Smooth muscle cell (in vitro differentiated cells): ENCODE results near the gene SCYL2. TPM values are rescaled to one million over a fixed set of nuclear protein-coding genes. Genes with fewer than 3 reads are reported as not detected.
A peak's percentile ranks its signal among the peaks of the same experiment; 100 is the strongest.
"Not testable (repeated sequence)": the region's sequence is repeated elsewhere in the genome, so short reads cannot be mapped to it uniquely, and the experiment has no call there.

Source experiments
- DNase-seq: peaks from one replicate; lab custom pipeline; 2025; ENCODE audit not compliant: unreplicated experiment; lab: John Stamatoyannopoulos, UW
- H2AFZ ChIP-seq: fragments of 200-600 bp; sonication (generic); 2 replicates; pipeline ENCODE4 v1.6.0; 2016; ENCODE audit warnings: antibody characterized with exemption, low read depth, mild to moderate bottlenecking
- H3F3A ChIP-seq: fragments of 200-600 bp; sonication (generic); 2 replicates; pipeline ENCODE4 v1.6.0; 2017; ENCODE audit warnings: antibody characterized with exemption, low read depth
- H3K27ac ChIP-seq: fragments of 200-600 bp; sonication (generic); 2 replicates; pipeline ENCODE4 v1.5.1; 2016; ENCODE audit warnings: low read depth, mild to moderate bottlenecking
- H3K27me3 ChIP-seq: fragments of 200-600 bp; sonication (generic); 2 replicates; pipeline ENCODE4 v1.6.1; 2016; ENCODE audit warnings: low read depth, mild to moderate bottlenecking
- H3K36me3 ChIP-seq: fragments of 200-600 bp; sonication (generic); 2 replicates; pipeline ENCODE4 v1.5.1; 2016; ENCODE audit warnings: low read depth
- H3K4me1 ChIP-seq: fragments of 200-600 bp; sonication (generic); 2 replicates; pipeline ENCODE4 v1.5.1; 2016; ENCODE audit warnings: low read depth
- H3K4me2 ChIP-seq: fragments of 200-600 bp; sonication (generic); 2 replicates; pipeline ENCODE4 v1.6.0; 2016; ENCODE audit warnings: mild to moderate bottlenecking
- H3K4me3 ChIP-seq: fragments of 200-600 bp; sonication (generic); 2 replicates; pipeline ENCODE4 v1.5.1; 2016; ENCODE audit warnings: mild to moderate bottlenecking
- H3K79me2 ChIP-seq: fragments of 200-600 bp; sonication (generic); 2 replicates; pipeline ENCODE4 v1.6.0; 2016; ENCODE audit warnings: low read depth, mild to moderate bottlenecking
- H3K9ac ChIP-seq: fragments of 200-600 bp; sonication (generic); 2 replicates; pipeline ENCODE4 v1.6.0; 2016; ENCODE audit warnings: low read depth
- H3K9me3 ChIP-seq: fragments of 200-600 bp; sonication (generic); replicated peaks from 2 replicates; pipeline ENCODE4 v1.5.1; 2016; ENCODE audit warnings: low read depth
- H4K20me1 ChIP-seq: fragments of 200-600 bp; sonication (generic); 2 replicates; pipeline ENCODE4 v1.6.0; 2016; ENCODE audit warnings: low read depth
- WGBS: methylation state at CpG from one replicate; pipeline ENCODE4 v1.1.7; 2016; ENCODE audit warnings: low lambda C conversion rate; 5-methylcytosine and 5-hydroxymethylcytosine counted together
- polyA plus RNA-seq: library from polyadenylated mRNA; unstranded; fragments of >200 nt; fragmentation: Nextera tagmentation; extraction: Ambion mirVana; gene quantifications from 2 replicates; pipeline ENCODE4 v1.2.1, GENCODE V29; 2016
- total RNA-seq: library from RNA; depleted of rRNA; stranded (reverse); fragments of >200 nt; gene quantifications from 2 replicates; pipeline ENCODE4 v1.2.3, GENCODE V29; 2014
- TF ChIP-seq, protein P1 (sequence below): fragments of 200-600 bp; sonication (generic); IDR thresholded peaks from 2 replicates; pipeline ENCODE4 v1.5.1; 2017; ENCODE audit warnings: borderline replicate concordance, mild to moderate bottlenecking, antibody characterized with exemption; ENCODE audit not compliant: insufficient read depth, poor library complexity, severe bottlenecking

SCYL2 gene
- total and polyA plus RNA-seq, 2 experiments from 2014 or later: 20.4 to 123 TPM

GRCh38 chr12:100263131-100263530 lies 3.8 kb upstream of the SCYL2 start:
- Histone ChIP-seq H3K27me3 (no peaks in the 10 kb centered on the region), H3K36me3 (no peaks in the 10 kb centered on the region), H3F3A (no peaks in the 10 kb centered on the region), H3K4me3 (no peak overlapping the region), H3K27ac (no peak overlapping the region), H3K4me1 (peaks cover under 1% of the 10 kb centered on the region), H2AFZ (no peak overlapping the region), H3K9me3 (no peaks in the 10 kb centered on the region), H3K9ac (no peak overlapping the region), H4K20me1 (no peaks in the 10 kb centered on the region), H3K4me2 (no peak overlapping the region), H3K79me2 (peaks cover 5% of the 10 kb centered on the region)
- TF ChIP-seq, protein P1, sequence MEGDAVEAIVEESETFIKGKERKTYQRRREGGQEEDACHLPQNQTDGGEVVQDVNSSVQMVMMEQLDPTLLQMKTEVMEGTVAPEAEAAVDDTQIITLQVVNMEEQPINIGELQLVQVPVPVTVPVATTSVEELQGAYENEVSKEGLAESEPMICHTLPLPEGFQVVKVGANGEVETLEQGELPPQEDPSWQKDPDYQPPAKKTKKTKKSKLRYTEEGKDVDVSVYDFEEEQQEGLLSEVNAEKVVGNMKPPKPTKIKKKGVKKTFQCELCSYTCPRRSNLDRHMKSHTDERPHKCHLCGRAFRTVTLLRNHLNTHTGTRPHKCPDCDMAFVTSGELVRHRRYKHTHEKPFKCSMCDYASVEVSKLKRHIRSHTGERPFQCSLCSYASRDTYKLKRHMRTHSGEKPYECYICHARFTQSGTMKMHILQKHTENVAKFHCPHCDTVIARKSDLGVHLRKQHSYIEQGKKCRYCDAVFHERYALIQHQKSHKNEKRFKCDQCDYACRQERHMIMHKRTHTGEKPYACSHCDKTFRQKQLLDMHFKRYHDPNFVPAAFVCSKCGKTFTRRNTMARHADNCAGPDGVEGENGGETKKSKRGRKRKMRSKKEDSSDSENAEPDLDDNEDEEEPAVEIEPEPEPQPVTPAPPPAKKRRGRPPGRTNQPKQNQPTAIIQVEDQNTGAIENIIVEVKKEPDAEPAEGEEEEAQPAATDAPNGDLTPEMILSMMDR: no peak
- DNase-seq: no peak
- 96% methylated on average over 5 of the region's 5 CpGs for WGBS

DNA sequence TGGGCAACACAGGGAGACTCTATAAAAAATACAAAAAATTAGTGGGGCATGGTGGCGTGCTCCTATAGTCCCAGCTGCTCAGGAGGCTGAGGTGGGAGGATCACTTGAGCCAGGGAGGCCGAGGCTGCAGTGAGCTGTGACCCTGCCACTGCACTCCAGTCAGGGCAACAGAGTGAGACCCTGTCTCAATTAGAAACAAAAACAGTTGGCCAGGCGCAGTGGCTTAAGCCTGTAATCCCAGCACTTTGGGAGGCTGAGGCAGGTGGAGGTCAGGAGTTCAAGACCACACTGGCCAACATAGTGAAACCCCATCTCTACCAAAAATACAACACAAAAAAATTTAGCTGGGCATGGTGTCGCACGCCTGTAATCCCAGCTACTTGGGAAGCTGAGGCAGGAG lies 1.9 kb upstream of the SCYL2 start:
- H3K79me2 ChIP-seq: peaks cover 24% of the 10 kb centered on the region
- peaks cover 20% of the 10 kb centered on the region for H4K20me1 ChIP-seq
- not testable (repeated sequence) for H3K4me3 ChIP-seq, DNase-seq, H3K27ac ChIP-seq, H2AFZ ChIP-seq, H3F3A ChIP-seq, H3K4me2 ChIP-seq, H3K9me3 ChIP-seq, H3K27me3 ChIP-seq, H3K9ac ChIP-seq, H3K36me3 ChIP-seq
- peaks cover 12% of the 10 kb centered on the region for H3K4me1 ChIP-seq
- WGBS: 97% methylated on average over 5 of the region's 5 CpGs

- peaks cover 33% of the 10 kb centered on the region for H3K79me2 ChIP-seq
- H4K20me1 ChIP-seq: peaks cover 26% of the 10 kb centered on the region
- peak overlapping the region; percentile 90 for H2AFZ ChIP-seq
- H3K9me3 ChIP-seq: no peaks in the 10 kb centered on the region
- peak overlapping the region; percentile 82 for H3K4me2 ChIP-seq
- DNase-seq: no peak
- peak overlapping the region; percentile 98 for H3K27ac ChIP-seq
- no peaks in the 10 kb centered on the region for H3F3A ChIP-seq
- H3K27me3 ChIP-seq: no peaks in the 10 kb centered on the region
- 72% methylated on average over 11 of the region's 11 CpGs for WGBS
- no peaks in the 10 kb centered on the region for H3K36me3 ChIP-seq
- no peak overlapping the region for H3K9ac ChIP-seq
- TF ChIP-seq, protein P1: no peak
- H3K4me3 ChIP-seq: peak overlapping the region; percentile 92
- peaks cover 15% of the 10 kb centered on the region for H3K4me1 ChIP-seq
Observed at GRCh38 chr12:100265732-100266584, 1.0 kb upstream of the SCYL2 start.

DNA sequence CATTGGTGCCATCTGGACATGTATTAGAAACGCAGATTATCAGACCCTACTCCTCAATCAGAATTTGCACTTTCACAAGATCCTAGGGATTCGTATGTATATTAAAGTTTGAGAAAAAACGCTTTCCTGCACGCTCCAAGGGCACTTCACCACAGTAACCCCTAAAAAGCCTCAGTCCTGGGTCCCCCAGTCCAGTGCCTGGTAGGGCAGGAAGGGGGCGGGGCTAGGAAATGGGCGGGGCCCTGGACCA lies 467 bp upstream of the SCYL2 start:
- Histone ChIP-seq H3K4me3 (peak overlapping the region; percentile 92), H3K4me1 (peaks cover 15% of the 10 kb centered on the region), H3K27ac (peak overlapping the region; percentile 98), H3K9me3 (no peaks in the 10 kb centered on the region), H3K27me3 (no peaks in the 10 kb centered on the region), H2AFZ (peak overlapping the region; percentile 90), H3K36me3 (no peaks in the 10 kb centered on the region), H3F3A (no peaks in the 10 kb centered on the region), H3K79me2 (peaks cover 38% of the 10 kb centered on the region), H3K9ac (no peak overlapping the region), H3K4me2 (peak overlapping the region; percentile 82), H4K20me1 (peaks cover 32% of the 10 kb centered on the region)
- DNase-seq: no peak
- WGBS: 3% methylated on average over 6 of the region's 6 CpGs
- TF ChIP-seq, protein P1: no peak
